ENCODE data around the gene CEBPZOS. TPM values are rescaled to one million over a fixed set of nuclear protein-coding genes. Genes with fewer than 3 reads are reported as not detected.

The CEBPZOS gene
- total RNA-seq, 1 donor from 2014 or later: 10.6 TPM

- peak; percentile 42 for DNase-seq
These were observed 36.0 kb downstream of the CEBPZOS start for GRCh38 chr2:37232131-37232933.

GRCh38 chr2:37243435-37243834 is 47.1 kb downstream of the CEBPZOS start:
- peak; percentile 45 for DNase-seq

- peak; percentile 6 for DNase-seq
These were observed 47.7 kb downstream of the CEBPZOS start for GRCh38 chr2:37244017-37244416.

DNA sequence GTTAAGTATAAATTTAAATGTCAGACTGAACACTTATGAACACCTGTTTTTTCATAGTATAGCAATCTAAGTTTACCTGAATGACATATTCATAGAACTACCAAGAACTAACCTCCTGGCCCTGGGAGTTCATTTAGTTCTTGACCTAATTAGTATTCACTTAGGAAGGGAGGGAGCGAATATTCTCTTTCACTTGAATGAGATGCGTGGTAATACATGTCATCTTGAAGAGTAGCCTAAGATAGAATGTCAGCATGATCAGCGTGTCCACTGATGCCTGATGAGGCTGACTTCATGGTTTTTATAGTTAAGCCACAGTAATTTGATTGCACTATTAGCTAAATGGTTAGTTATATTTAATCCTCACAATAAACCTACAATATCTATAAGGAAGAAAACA is 48.5 kb downstream of the CEBPZOS start:
- no peak for DNase-seq

GRCh38 chr2:37246205-37246604 is 49.9 kb downstream of the CEBPZOS start:
- DNase-seq: no peak

- no peak for DNase-seq
These were observed 54.8 kb downstream of the CEBPZOS start for GRCh38 chr2:37250869-37251740.

Other genes starting within 250 kb of the CEBPZOS start
- gene STRN, start 230.0 kb upstream of the CEBPZOS start, total RNA-seq: 24.7 and 52.0 TPM in 2 replicates
- gene HEATR5B, start 112.1 kb upstream of the CEBPZOS start, total RNA-seq: 37.6 and 40.3 TPM in 2 replicates
- gene GPATCH11, start 112.0 kb upstream of the CEBPZOS start, total RNA-seq: 6.0 and 9.4 TPM in 2 replicates
- 18.9 and 33.2 TPM in 2 replicates for gene EIF2AK2, start 39.5 kb upstream of the CEBPZOS start, total RNA-seq
- not detected in 2 replicates for gene SULT6B1, start 7.8 kb upstream of the CEBPZOS start, total RNA-seq
- gene CEBPZ, start 35.1 kb downstream of the CEBPZOS start, total RNA-seq: 56.0 and 63.5 TPM in 2 replicates
- 11.3 and 15.7 TPM in 2 replicates for gene NDUFAF7, start 35.2 kb downstream of the CEBPZOS start, total RNA-seq
- 76.5 and 77.1 TPM in 2 replicates for gene PRKD3, start 128.3 kb downstream of the CEBPZOS start, total RNA-seq
- 4.0 and 7.8 TPM in 2 replicates for gene QPCT, start 148.1 kb downstream of the CEBPZOS start, total RNA-seq